Thoracic aorta (tissue), 2 donors: ENCODE results near the gene GSAP. TPM values are rescaled to one million over a fixed set of nuclear protein-coding genes. Genes with fewer than 3 reads are reported as not detected.

Experiments
- ATAC-seq: fragments of 150-250 bp; one replicate; pipeline ENCODE4 v1.8.0; 2017; ENCODE audit warnings: low read depth; ENCODE audit not compliant: insufficient number of reproducible peaks, low FRiP score
- DNase-seq: peaks from one replicate; pipeline ENCODE4 v3.0.0-alpha.2; 2020; ENCODE audit warnings: low spot score
- H3K27ac ChIP-seq, 2 donors: fragments of 200-600 bp; sonication (generic); 1 replicate in 1 of 2; 2 replicates in 1 of 2; pipeline ENCODE4 v1.5.1; 2016; ENCODE audit warnings: mild to moderate bottlenecking in 2 of 2, moderate library complexity in 2 of 2
- H3K27me3 ChIP-seq: fragments of 200-600 bp; sonication (generic); replicated peaks from 2 replicates; pipeline ENCODE4 v1.6.0; 2016; ENCODE audit warnings: mild to moderate bottlenecking; ENCODE audit not compliant: insufficient read depth
- H3K36me3 ChIP-seq: fragments of 200-600 bp; sonication (generic); one replicate; pipeline ENCODE4 v1.5.1; 2016
- H3K4me1 ChIP-seq, 2 donors: fragments of 200-600 bp; sonication (generic); 1 replicate in 1 of 2; 2 replicates in 1 of 2; pipeline versions ENCODE4 v1.5.1 to v1.6.0; 2016; ENCODE audit warnings: low read depth in 2 of 2, mild to moderate bottlenecking in 1 of 2; ENCODE audit not compliant: control insufficient read depth in 1 of 2
- H3K4me3 ChIP-seq: fragments of 200-600 bp; sonication (generic); 2 replicates; pipeline ENCODE4 v1.5.1; 2016; ENCODE audit warnings: mild to moderate bottlenecking
- H3K9me3 ChIP-seq: fragments of 200-600 bp; sonication (generic); 2 replicates; pipeline ENCODE4 v1.5.1; 2016
- total RNA-seq, 2 donors: library from RNA; depleted of rRNA; stranded (reverse); fragments of >200 nt; gene quantifications; one replicate each; pipeline versions ENCODE4 v1.1.0 to v1.2.3, GENCODE V29; 2016
- TF ChIP-seq, protein P1 (sequence below): fragments of 200-600 bp; sonication (generic); IDR thresholded peaks from one replicate; pipeline ENCODE4 v1.5.1; 2019; ENCODE audit warnings: antibody characterized with exemption

The GSAP gene
- total RNA-seq, 2 donors from 2014 or later: 19.6 to 22.0 TPM

GRCh38 chr7:77331938-77332695, 84.0 kb downstream of the GSAP start:
- peaks cover 36 to 63% of the 10 kb centered on the region in 2 donors for H3K4me1 ChIP-seq
- no peak for ATAC-seq
- no peaks in the 10 kb centered on the region for H3K36me3 ChIP-seq
- DNase-seq: peak; percentile 60
- no peak overlapping the region for H3K4me3 ChIP-seq
- no peaks in the 10 kb centered on the region for H3K27me3 ChIP-seq
- TF ChIP-seq, protein P1, sequence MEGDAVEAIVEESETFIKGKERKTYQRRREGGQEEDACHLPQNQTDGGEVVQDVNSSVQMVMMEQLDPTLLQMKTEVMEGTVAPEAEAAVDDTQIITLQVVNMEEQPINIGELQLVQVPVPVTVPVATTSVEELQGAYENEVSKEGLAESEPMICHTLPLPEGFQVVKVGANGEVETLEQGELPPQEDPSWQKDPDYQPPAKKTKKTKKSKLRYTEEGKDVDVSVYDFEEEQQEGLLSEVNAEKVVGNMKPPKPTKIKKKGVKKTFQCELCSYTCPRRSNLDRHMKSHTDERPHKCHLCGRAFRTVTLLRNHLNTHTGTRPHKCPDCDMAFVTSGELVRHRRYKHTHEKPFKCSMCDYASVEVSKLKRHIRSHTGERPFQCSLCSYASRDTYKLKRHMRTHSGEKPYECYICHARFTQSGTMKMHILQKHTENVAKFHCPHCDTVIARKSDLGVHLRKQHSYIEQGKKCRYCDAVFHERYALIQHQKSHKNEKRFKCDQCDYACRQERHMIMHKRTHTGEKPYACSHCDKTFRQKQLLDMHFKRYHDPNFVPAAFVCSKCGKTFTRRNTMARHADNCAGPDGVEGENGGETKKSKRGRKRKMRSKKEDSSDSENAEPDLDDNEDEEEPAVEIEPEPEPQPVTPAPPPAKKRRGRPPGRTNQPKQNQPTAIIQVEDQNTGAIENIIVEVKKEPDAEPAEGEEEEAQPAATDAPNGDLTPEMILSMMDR: peak; percentile 65
- H3K9me3 ChIP-seq: no peaks in the 10 kb centered on the region
- peak overlapping the region in 1 of 2 donors; percentile 79 for H3K27ac ChIP-seq

GRCh38 chr7:77330169-77330882, 85.8 kb downstream of the GSAP start:
- peak overlapping the region; percentile 50 to 79 for H3K27ac ChIP-seq
- TF ChIP-seq, protein P1: no peak
- DNase-seq: no peak
- no peak overlapping the region for H3K4me3 ChIP-seq
- ATAC-seq: peak; percentile 27
- no peaks in the 10 kb centered on the region for H3K36me3 ChIP-seq
- no peaks in the 10 kb centered on the region for H3K27me3 ChIP-seq
- peaks cover 43 to 69% of the 10 kb centered on the region in 2 donors for H3K4me1 ChIP-seq
- H3K9me3 ChIP-seq: no peaks in the 10 kb centered on the region

GRCh38 chr7:77329466-77330168, 86.5 kb downstream of the GSAP start:
- ATAC-seq (no peak), DNase-seq (no peak)
- TF ChIP-seq, protein P1: no peak
- peaks cover 43 to 65% of the 10 kb centered on the region in 2 donors for H3K4me1 ChIP-seq
- H3K27me3 ChIP-seq: no peaks in the 10 kb centered on the region
- no peaks in the 10 kb centered on the region for H3K9me3 ChIP-seq
- H3K27ac ChIP-seq: peak overlapping the region; percentile 50 to 79
- no peak overlapping the region for H3K4me3 ChIP-seq
- no peaks in the 10 kb centered on the region for H3K36me3 ChIP-seq

- H3K4me3 ChIP-seq: peak overlapping the region; percentile 25
- DNase-seq (no peak), ATAC-seq (peak; percentile 58)
- peak overlapping the region; percentile 73 to 79 for H3K27ac ChIP-seq
- H3K27me3 ChIP-seq: no peaks in the 10 kb centered on the region
- H3K9me3 ChIP-seq: no peaks in the 10 kb centered on the region
- TF ChIP-seq, protein P1: no peak
- H3K4me1 ChIP-seq: peaks cover 43 to 65% of the 10 kb centered on the region in 2 donors
- no peaks in the 10 kb centered on the region for H3K36me3 ChIP-seq
Observed at GRCh38 chr7:77328669-77329068, 87.5 kb downstream of the GSAP start.
